GM13977 (cell line): ENCODE measurements around the gene AP3B1.
"Not testable (repeated sequence)": the region's sequence is repeated elsewhere in the genome, so short reads cannot be mapped to it uniquely, and the experiment has no call there.

ENCODE experiments used
- DNase-seq: peaks from one replicate; pipeline ENCODE4 v3.0.0; 2012; ENCODE audit warnings: low spot score
- in situ Hi-C: fragments of 300-500 bp; cut with MboI; formaldehyde crosslinking; loops from one replicate; pipeline ENCODE4 v1.12.0; 2022; ENCODE audit warnings: low sequenced_read_pairs, low pct_unique_long_range_greater_than_20kb, mixed read lengths, inconsistent platforms; ENCODE audit not compliant: unreplicated experiment
- TF ChIP-seq, protein P1 (sequence below): IDR thresholded peaks from 2 replicates; pipeline ENCODE4 v1.5.1; 2012; ENCODE audit warnings: mild to moderate bottlenecking, control low read depth; ENCODE audit not compliant: insufficient read depth; ENCODE audit errors: extremely low read depth, missing control alignments

Gene AP3B1

DNA sequence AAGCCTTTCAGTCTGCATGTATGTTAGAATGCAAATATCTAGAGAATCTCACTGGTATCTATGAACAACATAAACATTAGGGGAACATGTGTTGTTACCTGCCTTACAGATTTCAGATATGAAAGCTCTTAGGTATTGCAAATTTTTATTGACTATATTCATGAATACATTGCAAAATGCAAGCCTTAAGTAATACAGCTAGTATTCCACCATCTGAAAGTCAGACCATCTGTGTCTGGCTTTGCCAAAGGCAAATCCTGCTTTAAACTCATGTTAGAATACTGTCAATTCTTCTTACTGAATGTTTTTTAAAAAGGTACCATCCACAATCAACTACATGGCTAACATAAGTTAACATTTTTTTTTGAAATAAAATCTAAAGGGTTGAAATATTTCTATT lies 215.6 kb downstream of the AP3B1 start:
- TF ChIP-seq, protein P1, sequence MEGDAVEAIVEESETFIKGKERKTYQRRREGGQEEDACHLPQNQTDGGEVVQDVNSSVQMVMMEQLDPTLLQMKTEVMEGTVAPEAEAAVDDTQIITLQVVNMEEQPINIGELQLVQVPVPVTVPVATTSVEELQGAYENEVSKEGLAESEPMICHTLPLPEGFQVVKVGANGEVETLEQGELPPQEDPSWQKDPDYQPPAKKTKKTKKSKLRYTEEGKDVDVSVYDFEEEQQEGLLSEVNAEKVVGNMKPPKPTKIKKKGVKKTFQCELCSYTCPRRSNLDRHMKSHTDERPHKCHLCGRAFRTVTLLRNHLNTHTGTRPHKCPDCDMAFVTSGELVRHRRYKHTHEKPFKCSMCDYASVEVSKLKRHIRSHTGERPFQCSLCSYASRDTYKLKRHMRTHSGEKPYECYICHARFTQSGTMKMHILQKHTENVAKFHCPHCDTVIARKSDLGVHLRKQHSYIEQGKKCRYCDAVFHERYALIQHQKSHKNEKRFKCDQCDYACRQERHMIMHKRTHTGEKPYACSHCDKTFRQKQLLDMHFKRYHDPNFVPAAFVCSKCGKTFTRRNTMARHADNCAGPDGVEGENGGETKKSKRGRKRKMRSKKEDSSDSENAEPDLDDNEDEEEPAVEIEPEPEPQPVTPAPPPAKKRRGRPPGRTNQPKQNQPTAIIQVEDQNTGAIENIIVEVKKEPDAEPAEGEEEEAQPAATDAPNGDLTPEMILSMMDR, result no peak
- in situ Hi-C loops, result no loop called here
- no peak for DNase-seq

DNA sequence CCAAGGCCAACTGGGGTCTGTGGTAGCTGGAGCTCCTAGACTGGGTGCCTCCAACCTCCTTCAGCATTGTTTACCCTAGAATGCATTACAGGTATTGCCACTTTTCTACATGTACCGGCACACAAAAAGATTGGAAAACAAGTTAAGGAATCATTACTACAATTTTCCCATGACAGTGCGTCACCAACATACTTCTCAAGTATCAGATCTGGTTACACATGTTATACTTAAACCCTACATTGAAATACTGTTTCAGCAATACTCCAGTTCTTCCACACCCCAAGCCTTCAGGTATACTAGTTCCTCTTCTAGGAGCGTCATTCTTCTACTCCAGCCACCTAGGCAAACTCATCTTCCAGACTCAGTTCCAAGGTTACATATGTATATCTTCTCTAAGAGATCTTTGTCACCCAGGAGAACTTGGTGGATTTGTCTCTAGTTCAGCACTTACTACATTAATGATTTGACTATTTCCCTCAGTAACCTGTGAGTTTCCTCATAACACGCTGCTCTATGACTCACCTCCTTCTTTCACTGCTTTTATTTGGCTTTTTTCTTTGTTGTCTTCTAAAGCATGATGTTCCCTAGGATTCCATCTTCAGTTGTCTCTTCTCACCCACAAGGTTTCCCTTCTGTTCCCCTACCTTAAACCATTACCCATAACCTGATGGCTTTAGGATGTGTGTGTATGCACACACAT lies 217.0 kb downstream of the AP3B1 start:
- TF ChIP-seq, protein P1, result no peak
- in situ Hi-C loops, result no loop called here
- no peak for DNase-seq

DNA sequence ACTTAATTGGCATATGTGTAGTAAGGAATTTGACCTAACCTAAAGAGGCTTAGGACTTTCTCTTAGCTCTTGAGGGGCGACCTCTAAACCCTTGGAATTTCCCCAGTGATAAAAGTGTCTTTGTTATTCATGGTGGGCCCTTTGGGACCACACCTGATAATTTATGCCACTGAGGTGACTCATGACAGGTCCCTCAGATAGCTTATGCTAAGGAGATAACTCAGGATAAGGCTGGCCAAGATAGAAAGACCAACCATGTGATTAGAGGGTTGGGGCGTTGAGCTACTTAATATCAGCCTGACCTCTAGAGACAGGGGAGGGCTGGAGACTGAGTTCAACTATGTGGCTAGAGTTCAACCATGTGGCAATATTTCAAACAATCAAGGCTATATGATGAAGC lies 218.1 kb downstream of the AP3B1 start:
- TF ChIP-seq, protein P1, result no peak
- in situ Hi-C loops, result no loop called here
- DNase-seq, result no peak

DNA sequence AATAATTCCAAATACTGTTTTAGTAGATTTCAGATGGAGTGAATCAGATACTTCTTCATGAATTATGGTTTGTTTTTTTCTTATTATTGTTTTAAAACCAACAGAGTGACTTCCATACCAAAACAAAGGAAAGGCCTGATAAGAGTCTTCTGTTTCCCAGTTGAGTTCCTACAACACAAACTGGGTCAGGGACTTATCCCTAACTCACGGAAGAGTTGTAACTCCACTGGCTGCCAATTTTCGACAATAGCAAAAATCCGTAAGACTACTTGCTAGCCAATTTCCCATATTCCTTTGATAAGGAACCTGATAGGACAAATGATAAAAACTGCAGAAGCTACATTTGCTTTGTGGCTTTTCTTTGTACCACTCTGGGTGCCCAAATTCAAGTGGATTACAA lies 219.2 kb downstream of the AP3B1 start:
- no peak for DNase-seq
- TF ChIP-seq, protein P1, result no peak
- in situ Hi-C loops, result no loop called here

DNA sequence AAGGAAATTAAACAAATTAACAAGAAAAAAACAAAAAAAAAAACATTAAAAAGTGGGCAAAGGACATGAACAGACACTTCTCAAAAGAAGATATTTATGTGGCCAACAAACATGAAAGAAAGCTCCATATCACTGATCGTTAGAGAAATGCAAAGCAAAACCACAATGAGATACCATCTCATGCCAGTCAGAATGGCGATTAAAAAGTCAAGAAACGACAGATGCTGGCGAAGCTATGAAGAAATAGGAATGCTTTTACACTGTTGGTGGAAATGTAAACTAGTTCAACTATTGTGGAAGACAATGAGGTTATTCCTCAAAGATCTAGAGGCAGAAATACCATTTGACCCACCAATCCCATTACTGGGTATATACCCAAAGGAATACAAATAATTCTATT lies 223.8 kb downstream of the AP3B1 start:
- in situ Hi-C loops, DNase-seq: not testable (repeated sequence)

DNA sequence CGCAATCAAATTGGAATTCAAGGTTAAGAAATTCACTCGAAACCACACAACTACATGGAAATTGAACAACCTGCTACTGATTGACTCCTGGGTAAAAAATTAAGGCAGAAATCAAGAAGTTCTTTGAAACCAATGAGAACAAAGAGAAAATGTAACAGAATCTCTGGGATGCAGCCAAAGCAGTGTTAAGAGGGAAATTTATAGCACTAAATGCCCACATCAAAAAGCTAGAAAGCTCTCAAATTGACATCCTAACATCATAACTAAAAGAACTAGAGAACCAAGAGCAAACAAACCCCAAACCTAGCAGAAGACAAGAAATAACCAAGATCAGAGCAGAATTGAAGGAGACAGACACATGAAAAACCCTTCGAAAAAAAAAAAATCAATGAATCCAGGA lies 226.9 kb downstream of the AP3B1 start:
- in situ Hi-C loops, result not testable (repeated sequence)

DNA sequence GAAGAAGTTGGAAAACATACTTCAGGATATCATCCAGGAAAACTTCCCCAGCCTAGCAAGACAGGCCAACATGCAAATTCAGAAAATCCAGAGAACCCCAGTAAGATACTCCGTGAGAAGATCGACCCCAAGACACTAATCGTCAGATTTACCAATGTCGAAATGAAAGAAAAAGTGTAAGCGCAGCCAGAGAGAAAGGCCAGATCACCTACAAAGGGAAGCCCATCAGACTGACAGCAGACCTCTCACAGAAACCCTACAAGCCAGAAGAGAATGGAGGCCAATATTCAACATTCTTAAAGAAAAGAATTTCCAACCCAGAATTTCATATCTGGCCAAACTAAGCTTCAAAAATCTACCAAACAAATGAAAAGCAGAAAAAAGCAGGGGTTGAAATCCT lies 227.8 kb downstream of the AP3B1 start:
- in situ Hi-C loops, DNase-seq: not testable (repeated sequence)

More for the DNA sequence above, 226.9 kb downstream of the AP3B1 start:
- not testable (repeated sequence) for DNase-seq

DNA sequence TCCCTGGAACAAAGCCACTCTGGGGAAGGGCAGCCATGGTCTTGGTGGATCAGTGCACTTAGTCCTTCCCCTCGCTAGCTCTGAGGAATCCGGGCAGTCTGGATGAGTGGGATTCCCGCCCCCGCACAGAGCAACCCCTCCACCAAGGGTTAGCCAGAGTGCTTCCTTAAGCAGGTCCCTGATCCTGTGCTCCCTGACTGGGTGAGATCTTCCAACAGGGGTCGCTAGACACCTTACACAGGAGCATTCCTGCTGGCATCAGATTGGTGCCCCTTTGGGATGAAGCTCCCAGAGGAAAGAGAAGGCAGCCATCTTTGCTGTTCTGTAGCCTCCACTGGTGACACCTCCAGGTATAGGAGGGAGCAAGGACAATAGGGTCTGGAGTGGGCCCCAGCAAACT lies 228.8 kb downstream of the AP3B1 start:
- in situ Hi-C loops, result no loop called here
- TF ChIP-seq, protein P1, result peak; percentile 28
- DNase-seq, result no peak
